ENCODE data around the gene MED27. TPM values are rescaled to one million over a fixed set of nuclear protein-coding genes. Genes with fewer than 3 reads are reported as not detected.

The MED27 gene
- total and polyA plus RNA-seq, 2 of the 13 experiments (the other 11 are each of a cell fraction or from before 2014, with no cell fraction given), result 16.9 to 19.0 TPM

DNA sequence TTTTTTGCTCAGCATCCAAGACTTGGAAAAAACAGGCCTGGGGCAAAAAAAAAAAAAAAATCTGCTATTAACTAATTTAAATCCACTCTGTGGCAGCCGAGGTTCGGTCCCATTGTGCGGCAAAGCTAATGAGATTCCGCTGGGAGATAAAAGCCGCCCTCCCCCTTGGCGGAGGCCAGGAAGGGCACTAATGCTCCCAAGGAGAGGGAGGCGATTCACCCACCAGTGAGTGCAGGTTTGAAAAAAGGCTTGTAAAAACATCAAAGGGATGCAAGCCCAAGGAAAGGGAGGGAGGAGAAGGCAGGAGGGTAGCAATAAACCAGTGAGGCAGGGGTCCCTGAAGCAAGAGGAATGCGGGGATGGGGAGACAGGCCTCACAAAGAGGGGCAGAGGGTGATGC lies 210.3 kb downstream of the MED27 start:
- ATAC-seq (no peak), DNase-seq (ENCODE audit: low spot score) (no peak), FAIRE-seq (no peak)
- Histone ChIP-seq H4K20me1 (ENCODE audit: insufficient read depth, low read length) (no peaks in the 10 kb centered on the region), H3K4me3 (replicated peaks in 1 of 3; ENCODE audit: insufficient read depth in 1 of 3, low read depth in 2 of 3, low read length in 3 of 3) (no peak overlapping the region), H3K36me3 (replicated peaks in 1 of 2; ENCODE audit: control insufficient read depth in 1 of 2, insufficient read depth in 2 of 2, low read length in 2 of 2) (no peaks in the 10 kb centered on the region), H3K27ac (ENCODE audit: extremely low read length, insufficient read depth, low read length) (no peak overlapping the region), H3K79me2 (ENCODE audit: insufficient read depth, low read length) (no peaks in the 10 kb centered on the region), H3K9ac (ENCODE audit: insufficient read depth, low read depth, low read length) (no peak overlapping the region), H3K4me1 (ENCODE audit: insufficient read depth, low read length) (no peaks in the 10 kb centered on the region), H3K9me3 (ENCODE audit: low read length) (no peaks in the 10 kb centered on the region), H3K4me2 (ENCODE audit: low read depth, low read length) (no peak overlapping the region), H3K27me3 (ENCODE audit: control insufficient read depth in 1 of 2, insufficient read depth in 2 of 2, low read length in 2 of 2) (no peaks in the 10 kb centered on the region), H2AFZ (ENCODE audit: low read length) (no peak overlapping the region)
- BruUV-seq (replicated peaks), result no TSS peak
- ChIA-PET CTCF (ENCODE audit: low intra/inter-chr PET ratio, low total read pairs) (no interaction called here), POLR2A (no interaction called here)
- in situ Hi-C loops (cut with HindIII; ENCODE audit: extremely low pct_ligation_motif_present, low pct_unique_long_range_greater_than_20kb) (no loop called here), intact Hi-C loops (cut with micrococcal nuclease; ENCODE audit: unreplicated experiment) (no loop called here)
- 98% methylated on average over 8 of the region's 8 CpGs for WGBS (ENCODE audit: low lambda C conversion rate)
- TF ChIP-seq, protein P1, sequence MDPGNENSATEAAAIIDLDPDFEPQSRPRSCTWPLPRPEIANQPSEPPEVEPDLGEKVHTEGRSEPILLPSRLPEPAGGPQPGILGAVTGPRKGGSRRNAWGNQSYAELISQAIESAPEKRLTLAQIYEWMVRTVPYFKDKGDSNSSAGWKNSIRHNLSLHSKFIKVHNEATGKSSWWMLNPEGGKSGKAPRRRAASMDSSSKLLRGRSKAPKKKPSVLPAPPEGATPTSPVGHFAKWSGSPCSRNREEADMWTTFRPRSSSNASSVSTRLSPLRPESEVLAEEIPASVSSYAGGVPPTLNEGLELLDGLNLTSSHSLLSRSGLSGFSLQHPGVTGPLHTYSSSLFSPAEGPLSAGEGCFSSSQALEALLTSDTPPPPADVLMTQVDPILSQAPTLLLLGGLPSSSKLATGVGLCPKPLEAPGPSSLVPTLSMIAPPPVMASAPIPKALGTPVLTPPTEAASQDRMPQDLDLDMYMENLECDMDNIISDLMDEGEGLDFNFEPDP (CRISPR knock-in tag; conservative IDR thresholded peaks at IDR 0.05), result no peak
- TF ChIP-seq ZNF546 (CRISPR knock-in tag; conservative IDR thresholded peaks at IDR 0.05), result no peak
- no peak for TF ChIP-seq NCOA1 (CRISPR knock-in tag; IDR thresholded peaks at IDR 0.05)
- TF ChIP-seq SIX4 (CRISPR knock-in tag; IDR thresholded peaks at IDR 0.05), result no peak
- TF ChIP-seq ZNF343 (CRISPR knock-in tag; IDR thresholded peaks at IDR 0.05), result no peak

DNA sequence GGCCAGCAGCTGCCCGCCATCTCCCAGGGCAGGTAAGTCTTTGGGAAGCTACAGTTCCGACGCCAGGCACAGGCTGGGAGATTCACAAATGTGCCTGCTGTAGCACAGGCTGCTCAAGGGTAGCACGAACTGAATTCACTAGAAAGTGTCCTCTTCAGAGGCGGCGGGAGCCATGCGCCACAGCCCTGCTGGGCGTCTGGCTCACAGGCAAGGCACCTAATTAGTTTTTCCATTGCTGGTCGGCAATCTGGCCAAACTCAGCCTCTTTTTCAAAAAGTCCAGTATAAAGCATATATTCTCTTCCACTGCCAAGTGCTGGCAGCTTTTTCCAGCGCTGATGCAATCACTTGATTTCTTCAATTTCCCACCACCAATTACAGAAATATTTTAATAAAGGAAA lies 210.9 kb downstream of the MED27 start:
- BruUV-seq (replicated peaks), result no TSS peak
- Histone ChIP-seq H3K36me3 (replicated peaks in 1 of 2; ENCODE audit: control insufficient read depth in 1 of 2, insufficient read depth in 2 of 2, low read length in 2 of 2) (no peaks in the 10 kb centered on the region), H3K9me3 (ENCODE audit: low read length) (no peaks in the 10 kb centered on the region), H3K9ac (ENCODE audit: insufficient read depth, low read depth, low read length) (no peak overlapping the region), H2AFZ (ENCODE audit: low read length) (no peak overlapping the region), H3K27me3 (ENCODE audit: control insufficient read depth in 1 of 2, insufficient read depth in 2 of 2, low read length in 2 of 2) (no peaks in the 10 kb centered on the region), H3K79me2 (ENCODE audit: insufficient read depth, low read length) (no peaks in the 10 kb centered on the region), H3K4me3 (replicated peaks in 1 of 3; ENCODE audit: insufficient read depth in 1 of 3, low read depth in 2 of 3, low read length in 3 of 3) (no peak overlapping the region), H3K4me2 (ENCODE audit: low read depth, low read length) (no peak overlapping the region), H3K27ac (ENCODE audit: extremely low read length, insufficient read depth, low read length) (no peak overlapping the region), H3K4me1 (ENCODE audit: insufficient read depth, low read length) (no peaks in the 10 kb centered on the region), H4K20me1 (ENCODE audit: insufficient read depth, low read length) (no peaks in the 10 kb centered on the region)
- ATAC-seq (no peak), DNase-seq (ENCODE audit: low spot score) (no peak), FAIRE-seq (no peak)
- intact Hi-C loops (cut with micrococcal nuclease; ENCODE audit: unreplicated experiment) (no loop called here), in situ Hi-C loops (cut with HindIII; ENCODE audit: extremely low pct_ligation_motif_present, low pct_unique_long_range_greater_than_20kb) (no loop called here)
- CTCF ChIA-PET (ENCODE audit: low intra/inter-chr PET ratio, low total read pairs), result no interaction called here
- POLR2A ChIA-PET, result no interaction called here
- 93% methylated on average over 6 of the region's 10 CpGs for WGBS (ENCODE audit: low lambda C conversion rate)
- TF ChIP-seq EEA1 (CRISPR knock-in tag; IDR thresholded peaks at IDR 0.05; ENCODE audit: borderline replicate concordance), result no peak
- no peak for TF ChIP-seq ZKSCAN8 (CRISPR knock-in tag; IDR thresholded peaks at IDR 0.05; ENCODE audit: borderline replicate concordance)
- TF ChIP-seq SIN3B (IDR thresholded peaks at IDR 0.05; ENCODE audit: low read length), result no peak
- TF ChIP-seq ZNF670 (CRISPR knock-in tag; IDR thresholded peaks at IDR 0.05; ENCODE audit: borderline replicate concordance), result no peak
- TF ChIP-seq, protein P2, sequence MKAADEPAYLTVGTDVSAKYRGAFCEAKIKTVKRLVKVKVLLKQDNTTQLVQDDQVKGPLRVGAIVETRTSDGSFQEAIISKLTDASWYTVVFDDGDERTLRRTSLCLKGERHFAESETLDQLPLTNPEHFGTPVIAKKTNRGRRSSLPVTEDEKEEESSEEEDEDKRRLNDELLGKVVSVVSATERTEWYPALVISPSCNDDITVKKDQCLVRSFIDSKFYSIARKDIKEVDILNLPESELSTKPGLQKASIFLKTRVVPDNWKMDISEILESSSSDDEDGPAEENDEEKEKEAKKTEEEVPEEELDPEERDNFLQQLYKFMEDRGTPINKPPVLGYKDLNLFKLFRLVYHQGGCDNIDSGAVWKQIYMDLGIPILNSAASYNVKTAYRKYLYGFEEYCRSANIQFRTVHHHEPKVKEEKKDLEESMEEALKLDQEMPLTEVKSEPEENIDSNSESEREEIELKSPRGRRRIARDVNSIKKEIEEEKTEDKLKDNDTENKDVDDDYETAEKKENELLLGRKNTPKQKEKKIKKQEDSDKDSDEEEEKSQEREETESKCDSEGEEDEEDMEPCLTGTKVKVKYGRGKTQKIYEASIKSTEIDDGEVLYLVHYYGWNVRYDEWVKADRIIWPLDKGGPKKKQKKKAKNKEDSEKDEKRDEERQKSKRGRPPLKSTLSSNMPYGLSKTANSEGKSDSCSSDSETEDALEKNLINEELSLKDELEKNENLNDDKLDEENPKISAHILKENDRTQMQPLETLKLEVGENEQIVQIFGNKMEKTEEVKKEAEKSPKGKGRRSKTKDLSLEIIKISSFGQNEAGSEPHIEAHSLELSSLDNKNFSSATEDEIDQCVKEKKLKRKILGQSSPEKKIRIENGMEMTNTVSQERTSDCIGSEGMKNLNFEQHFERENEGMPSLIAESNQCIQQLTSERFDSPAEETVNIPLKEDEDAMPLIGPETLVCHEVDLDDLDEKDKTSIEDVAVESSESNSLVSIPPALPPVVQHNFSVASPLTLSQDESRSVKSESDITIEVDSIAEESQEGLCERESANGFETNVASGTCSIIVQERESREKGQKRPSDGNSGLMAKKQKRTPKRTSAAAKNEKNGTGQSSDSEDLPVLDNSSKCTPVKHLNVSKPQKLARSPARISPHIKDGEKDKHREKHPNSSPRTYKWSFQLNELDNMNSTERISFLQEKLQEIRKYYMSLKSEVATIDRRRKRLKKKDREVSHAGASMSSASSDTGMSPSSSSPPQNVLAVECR (CRISPR knock-in tag; IDR thresholded peaks at IDR 0.05; ENCODE audit: borderline replicate concordance), result no peak
- TF ChIP-seq ETV5 (CRISPR knock-in tag; IDR thresholded peaks at IDR 0.05; ENCODE audit: borderline replicate concordance), result no peak
